Activated CD4-positive, alpha-beta T cell treated with anti-CD3 and anti-CD28 coated beads for 36 hours (primary cell): Measurements from ENCODE around the gene TSPYL1. TPM values are rescaled to one million over a fixed set of nuclear protein-coding genes. Genes with fewer than 3 reads are reported as not detected.
"Not testable (repeated sequence)": the region's sequence is repeated elsewhere in the genome, so short reads cannot be mapped to it uniquely, and the experiment has no call there.

ENCODE experiments used
- ATAC-seq: fragments of 200-7000 bp; cut with Tn5 transposase; one replicate; pipeline ENCODE4 v1.10.0; 2021; ENCODE audit warnings: mild to moderate bottlenecking, moderate library complexity
- CTCF ChIA-PET: fragments of 350-600 bp; sonication (Branson Sonifier 250); formaldehyde crosslinking; loops from one replicate; lab custom pipeline; 2021; ENCODE audit warnings: antibody characterized with exemption; lab: Charles Lee
- POLR2A ChIA-PET: fragments of 350-600 bp; sonication (Branson Sonifier 250); formaldehyde crosslinking; loops from one replicate; lab custom pipeline; 2021; ENCODE audit warnings: antibody characterized with exemption, inconsistent platforms; lab: Charles Lee
- DNase-seq: peaks from one replicate; pipeline ENCODE4 v3.0.0-alpha.2; 2020
- H3K27ac Mint-ChIP-seq: one replicate; pipeline ENCODE4 v1.8.0; 2021; ENCODE audit warnings: mixed read lengths
- H3K27me3 Mint-ChIP-seq: one replicate; pipeline ENCODE4 v1.8.0; 2021; ENCODE audit warnings: mixed read lengths
- H3K36me3 Mint-ChIP-seq: one replicate; pipeline ENCODE4 v1.8.0; 2021; ENCODE audit warnings: low read depth, mixed read lengths
- H3K4me1 Mint-ChIP-seq: one replicate; pipeline ENCODE4 v1.8.0; 2021; ENCODE audit warnings: mixed read lengths
- H3K4me3 Mint-ChIP-seq: one replicate; pipeline ENCODE4 v1.8.0; 2021; ENCODE audit warnings: mild to moderate bottlenecking, moderate library complexity, mixed read lengths
- H3K9me3 Mint-ChIP-seq: one replicate; pipeline ENCODE4 v1.8.0; 2021; ENCODE audit warnings: low read depth, mixed read lengths
- intact Hi-C, 2 experiments: fragments of 100-400 bp; cut with DNase I in 1 of 2; cut with micrococcal nuclease in 1 of 2; formaldehyde crosslinking; loops; one replicate each; pipeline versions ENCODE4 v1.14.2 to v1.15.1; 2022 to 2024; cut with DNase I, micrococcal nuclease
- total RNA-seq, 2 experiments: library from RNA; stranded (reverse); gene quantifications; one replicate each; pipeline ENCODE4 v1.2.3, GENCODE V29; 2021

TSPYL1 gene
- total RNA-seq, 2 experiments from 2014 or later, result 37.5 to 38.2 TPM

DNA sequence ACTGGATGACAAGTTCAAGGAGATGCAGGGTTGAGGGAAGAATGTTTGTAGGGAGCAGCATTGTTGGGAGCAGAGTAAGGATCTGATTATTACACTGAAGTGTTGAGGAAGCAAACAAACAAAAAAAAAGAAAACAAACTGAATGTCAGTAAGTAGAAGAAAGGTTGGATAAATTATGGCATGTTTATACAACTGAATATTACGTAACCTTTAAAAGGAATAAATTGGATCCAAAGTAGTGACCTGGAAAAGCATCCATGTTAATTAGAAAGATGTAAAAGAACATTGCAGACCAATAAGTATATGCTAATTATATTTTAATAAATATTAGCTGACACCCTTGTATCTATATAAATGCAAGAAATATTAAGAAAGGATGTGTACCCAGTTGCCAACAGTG, 12.8 kb upstream of the TSPYL1 start:
- POLR2A ChIA-PET, result no interaction called here
- intact Hi-C loops, result no loop called here
- ATAC-seq (no peak), DNase-seq (no peak)
- H3K27me3 Mint-ChIP-seq, result no peaks in the 10 kb centered on the region
- no peak overlapping the region for H3K27ac Mint-ChIP-seq
- no peak overlapping the region for H3K4me3 Mint-ChIP-seq
- H3K36me3 Mint-ChIP-seq, result no peaks in the 10 kb centered on the region
- CTCF ChIA-PET, result interaction anchor here (0.7 to 8.1 kb wide), 6 partner anchors 15 to 268 kb away, joined by 3 to 76 read pairs (median 4); no protein-coding TSS in a partner anchor
- H3K4me1 Mint-ChIP-seq, result no peaks in the 10 kb centered on the region
- H3K9me3 Mint-ChIP-seq, result no peaks in the 10 kb centered on the region

DNA sequence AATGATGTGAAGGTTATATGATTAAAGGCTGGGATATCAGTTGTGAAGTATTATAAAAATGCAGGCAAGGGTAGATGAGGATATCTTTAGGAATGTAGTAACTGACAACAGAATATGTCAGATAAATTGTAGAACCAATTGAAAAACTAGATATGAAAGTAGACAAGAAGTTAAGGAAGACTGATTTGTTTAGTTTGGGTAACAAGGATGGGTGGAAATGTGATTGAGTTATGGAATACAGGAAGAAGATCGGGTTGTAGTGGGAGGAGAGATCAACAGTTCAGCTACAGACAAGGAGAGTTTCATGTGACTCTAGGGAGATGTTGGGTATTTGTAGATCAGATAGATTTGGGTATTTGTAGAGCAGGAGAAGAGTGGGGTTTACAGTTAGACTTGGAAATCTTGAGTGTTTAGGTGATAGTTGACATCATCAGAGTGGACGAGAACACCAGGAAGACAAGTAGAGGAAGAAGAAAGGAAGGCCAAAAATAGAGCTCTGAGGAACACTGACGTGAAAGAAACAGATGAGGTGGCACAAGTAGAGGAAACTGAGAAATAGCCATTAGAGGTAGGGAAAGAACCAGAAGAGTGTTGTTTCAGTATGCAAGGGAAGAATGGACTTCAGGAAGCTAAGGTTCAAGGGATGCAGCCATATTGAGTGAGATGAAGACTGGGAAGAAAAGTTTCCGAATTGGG, 12.1 kb upstream of the TSPYL1 start:
- Mint-ChIP-seq H3K9me3 (no peaks in the 10 kb centered on the region), H3K4me1 (no peaks in the 10 kb centered on the region), H3K27me3 (no peaks in the 10 kb centered on the region), H3K27ac (no peak overlapping the region), H3K36me3 (no peaks in the 10 kb centered on the region), H3K4me3 (no peak overlapping the region)
- intact Hi-C loops, result no loop called here
- ChIA-PET POLR2A (no interaction called here), CTCF (interaction anchor here (0.6 to 8.1 kb wide), 5 partner anchors 15 to 479 kb away, joined by 3 to 76 read pairs (median 3); no protein-coding TSS in a partner anchor)
- DNase-seq (no peak), ATAC-seq (no peak)

DNA sequence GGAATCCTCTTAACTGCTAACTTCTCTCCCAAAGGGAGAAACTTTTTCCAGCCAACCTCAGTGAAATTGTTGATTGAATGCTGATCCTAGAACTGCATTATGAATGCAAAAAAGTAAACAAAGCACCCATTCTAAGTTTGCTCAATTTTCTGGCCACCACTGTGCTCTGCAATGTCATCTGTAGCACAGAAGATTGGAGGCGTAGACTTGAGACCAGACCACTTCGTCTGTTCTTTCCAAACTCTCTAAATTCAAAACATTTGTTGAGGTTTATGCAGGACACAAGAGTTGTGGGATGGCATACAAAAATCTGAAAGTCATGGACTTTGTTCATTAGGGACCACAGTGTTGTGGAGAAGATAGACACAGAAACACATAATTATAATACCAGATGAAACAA, 11.1 kb upstream of the TSPYL1 start:
- POLR2A ChIA-PET, result no interaction called here
- no peak overlapping the region for H3K4me3 Mint-ChIP-seq
- CTCF ChIA-PET, result interaction anchor here (3.5 to 8.1 kb wide), 2 partner anchors 243 to 270 kb away, joined by 28 to 76 read pairs; no protein-coding TSS in a partner anchor
- ATAC-seq (no peak), DNase-seq (no peak)
- H3K27me3 Mint-ChIP-seq, result no peaks in the 10 kb centered on the region
- intact Hi-C loops, result no loop called here
- H3K9me3 Mint-ChIP-seq, result no peaks in the 10 kb centered on the region
- H3K27ac Mint-ChIP-seq, result no peak overlapping the region
- no peaks in the 10 kb centered on the region for H3K4me1 Mint-ChIP-seq
- no peaks in the 10 kb centered on the region for H3K36me3 Mint-ChIP-seq

DNA sequence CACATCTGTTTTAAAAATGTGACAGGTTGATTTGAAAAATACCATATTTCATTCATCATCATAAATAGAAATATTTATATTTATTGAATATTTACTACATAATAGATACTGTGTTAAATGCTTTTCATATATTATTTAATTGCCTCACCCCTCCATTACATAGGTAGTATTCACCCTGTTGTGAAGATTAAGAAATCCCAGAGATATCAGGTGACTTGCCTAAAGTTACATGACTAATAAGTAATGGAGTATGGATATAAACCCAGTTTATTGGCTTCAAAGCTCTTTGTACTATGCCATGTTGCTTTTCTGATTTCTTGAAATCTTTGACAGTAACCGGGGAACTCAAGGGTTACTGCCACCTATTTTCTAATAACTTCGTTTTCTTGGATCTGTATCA, 10.1 kb upstream of the TSPYL1 start:
- Mint-ChIP-seq H3K27me3 (no peaks in the 10 kb centered on the region), H3K4me3 (no peak overlapping the region), H3K36me3 (no peaks in the 10 kb centered on the region), H3K9me3 (no peaks in the 10 kb centered on the region), H3K4me1 (no peaks in the 10 kb centered on the region), H3K27ac (no peak overlapping the region)
- intact Hi-C loops, result no loop called here
- DNase-seq (no peak), ATAC-seq (no peak)
- ChIA-PET CTCF (interaction anchor here (1.1 to 8.1 kb wide), 5 partner anchors 21 to 271 kb away, joined by 4 to 76 read pairs (median 23); no protein-coding TSS in a partner anchor), POLR2A (no interaction called here)

DNA sequence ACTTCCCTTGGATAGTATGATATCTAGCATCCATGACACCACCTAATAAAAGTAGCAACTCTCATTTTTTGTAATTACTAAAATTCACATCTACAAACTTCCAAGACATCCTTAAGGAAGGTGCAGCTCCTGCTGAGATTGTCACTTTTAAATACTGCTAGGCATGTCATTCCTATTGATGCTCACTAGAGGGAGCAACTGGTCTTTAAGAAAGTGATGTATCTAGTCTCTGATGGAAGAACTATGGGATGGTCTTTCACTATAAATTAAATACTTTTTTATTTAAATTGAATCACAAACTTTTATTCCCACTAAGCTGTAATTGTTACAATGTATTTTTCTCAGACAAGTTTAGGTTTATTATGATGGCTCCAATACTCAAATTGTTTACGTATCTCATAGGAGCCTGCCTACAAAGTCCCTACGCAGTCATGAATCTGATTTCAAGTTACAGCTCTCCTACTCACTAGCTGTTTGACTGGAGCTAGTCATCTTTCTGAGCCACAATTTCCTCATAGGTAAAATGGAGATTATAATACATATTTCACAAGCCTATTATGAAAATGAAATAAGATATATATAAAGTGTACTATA, 8.1 kb upstream of the TSPYL1 start:
- DNase-seq, result no peak
- CTCF ChIA-PET, result interaction anchor here (0.6 to 8.1 kb wide), 46 partner anchors 8 to 378 kb away, joined by 3 to 76 read pairs (median 4); partner anchors contain the start of genes TSPYL1 and TSPYL4
- no peak overlapping the region for H3K27ac Mint-ChIP-seq
- peak; percentile 72 for ATAC-seq
- H3K4me3 Mint-ChIP-seq, result no peak overlapping the region
- no peaks in the 10 kb centered on the region for H3K36me3 Mint-ChIP-seq
- no peaks in the 10 kb centered on the region for H3K4me1 Mint-ChIP-seq
- POLR2A ChIA-PET, result no interaction called here
- intact Hi-C loops, result loop anchor here (1.0 kb wide), 2 partner anchors 245 to 274 kb away; no protein-coding TSS in a partner anchor
- H3K27me3 Mint-ChIP-seq, result no peaks in the 10 kb centered on the region
- no peaks in the 10 kb centered on the region for H3K9me3 Mint-ChIP-seq

DNA sequence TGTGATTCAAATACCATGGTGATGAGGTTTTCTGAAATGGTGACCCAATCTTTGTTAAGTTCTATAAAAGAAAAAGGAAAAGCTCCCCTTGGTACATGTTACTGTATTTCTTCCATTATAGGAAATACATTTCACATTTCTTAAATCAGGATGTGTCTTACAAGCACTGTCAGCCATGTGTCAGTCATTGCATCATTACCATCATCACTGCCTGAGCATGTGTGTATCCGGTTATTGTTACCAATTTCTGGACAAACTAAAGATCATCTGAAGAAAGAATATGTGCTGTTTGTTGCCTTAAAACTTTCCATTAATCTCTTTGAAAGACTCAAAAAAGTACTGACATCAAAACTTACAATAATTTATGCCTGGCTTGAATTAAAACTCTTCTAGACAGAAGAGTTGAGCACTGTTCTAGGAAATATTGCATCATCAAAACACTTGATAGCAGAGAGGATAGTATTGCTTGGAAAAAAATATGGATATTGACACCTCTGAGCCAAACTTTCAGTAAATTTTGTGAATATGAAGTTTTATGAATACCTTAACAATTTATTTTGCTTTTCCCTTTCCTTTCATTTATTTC, 7.1 kb upstream of the TSPYL1 start:
- intact Hi-C loops, result loop anchor here (1.0 kb wide), 2 partner anchors 245 to 274 kb away; no protein-coding TSS in a partner anchor
- CTCF ChIA-PET, result interaction anchor here (0.6 to 8.1 kb wide), 22 partner anchors 8 to 286 kb away, joined by 3 to 76 read pairs (median 8); partner anchors contain the start of gene TSPYL4
- H3K36me3 Mint-ChIP-seq, result no peaks in the 10 kb centered on the region
- H3K27ac Mint-ChIP-seq, result no peak overlapping the region
- H3K27me3 Mint-ChIP-seq, result no peaks in the 10 kb centered on the region
- no peaks in the 10 kb centered on the region for H3K9me3 Mint-ChIP-seq
- POLR2A ChIA-PET, result no interaction called here
- no peaks in the 10 kb centered on the region for H3K4me1 Mint-ChIP-seq
- ATAC-seq, result no peak
- no peak for DNase-seq
- no peak overlapping the region for H3K4me3 Mint-ChIP-seq

DNA sequence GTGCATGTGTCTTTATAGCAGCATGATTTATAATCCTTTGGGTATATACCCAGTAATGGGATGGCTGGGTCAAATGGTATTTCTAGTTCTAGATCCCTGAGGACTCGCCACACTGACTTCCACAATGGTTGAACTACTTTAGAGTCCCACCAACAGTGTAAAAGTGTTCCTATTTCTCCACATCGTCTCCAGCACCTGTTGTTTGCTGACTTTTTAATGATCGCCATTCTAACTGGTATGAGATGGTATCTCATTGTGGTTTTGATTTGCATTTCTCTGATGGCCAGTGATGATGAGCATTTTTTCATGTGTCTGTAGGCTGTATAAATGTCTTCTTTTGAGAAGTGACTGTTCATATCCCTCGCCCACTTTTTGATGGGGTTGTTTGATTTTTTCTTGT, 5.3 kb upstream of the TSPYL1 start:
- not testable (repeated sequence) for H3K27ac Mint-ChIP-seq

DNA sequence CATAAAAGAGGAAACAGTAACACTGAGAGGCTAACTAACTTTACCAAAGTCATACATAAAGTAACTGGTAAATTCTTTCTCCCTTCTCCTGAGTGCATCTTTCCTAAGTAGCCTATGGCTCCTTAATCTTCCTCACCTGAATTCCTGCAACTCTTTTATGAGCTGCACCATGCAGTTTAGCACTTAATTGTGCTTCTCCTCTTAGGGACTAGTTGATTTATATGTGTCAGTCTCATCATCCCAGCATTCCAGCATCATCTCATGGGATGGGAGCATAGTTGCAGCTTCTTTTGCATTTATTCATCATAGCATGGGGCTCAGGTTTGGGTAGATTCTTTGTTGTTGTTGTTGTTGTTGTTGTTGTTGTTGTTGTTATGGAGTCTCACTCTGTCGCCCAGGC, 3.5 kb upstream of the TSPYL1 start:
- intact Hi-C loops, result loop anchor here in 1 of 2 experiments (5.0 kb wide), 1 partner anchor 179 kb away; the partner anchor contains the start of gene CALHM6
- CTCF ChIA-PET, result interaction anchor here (2.1 kb wide), 1 partner anchor 14 kb away, joined by 10 read pairs; no protein-coding TSS in a partner anchor
- ATAC-seq (no peak), DNase-seq (no peak)
- Mint-ChIP-seq H3K4me1 (peaks cover 7% of the 10 kb centered on the region), H3K36me3 (peaks cover 15% of the 10 kb centered on the region), H3K27ac (no peak overlapping the region), H3K9me3 (no peaks in the 10 kb centered on the region), H3K27me3 (no peaks in the 10 kb centered on the region), H3K4me3 (no peak overlapping the region)
- POLR2A ChIA-PET, result no interaction called here

More for the DNA sequence above, 5.3 kb upstream of the TSPYL1 start:
- H3K4me1 Mint-ChIP-seq, H3K4me3 Mint-ChIP-seq, H3K36me3 Mint-ChIP-seq, DNase-seq, H3K27me3 Mint-ChIP-seq, H3K9me3 Mint-ChIP-seq, ATAC-seq, CTCF ChIA-PET, POLR2A ChIA-PET: not testable (repeated sequence)
- intact Hi-C loops, result loop anchor here in 1 of 2 experiments (5.0 kb wide), 1 partner anchor 177 kb away; the partner anchor contains the start of gene CALHM6

DNA sequence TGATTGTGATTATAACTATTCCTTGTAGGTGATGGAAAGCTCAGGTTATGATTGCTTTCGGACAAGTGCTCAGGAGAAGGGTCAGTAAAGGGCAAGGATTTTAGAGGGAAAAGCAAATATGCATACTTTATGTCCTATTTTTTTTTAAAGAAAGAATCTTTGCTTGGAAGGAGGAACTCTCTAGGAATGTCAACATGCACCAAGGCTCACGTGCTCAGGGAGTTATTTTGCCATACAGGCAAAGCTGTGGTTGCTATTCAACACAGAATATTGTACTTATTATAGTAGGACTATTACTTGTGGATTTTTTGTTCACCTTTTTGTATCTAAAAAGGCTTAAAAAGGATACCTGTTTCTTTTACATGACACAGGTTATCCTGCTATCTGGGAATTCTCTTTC, 3.0 kb upstream of the TSPYL1 start:
- H3K4me3 Mint-ChIP-seq, result no peak overlapping the region
- ChIA-PET POLR2A (no interaction called here), CTCF (interaction anchor here (2.1 kb wide), 1 partner anchor 13 kb away, joined by 10 read pairs; no protein-coding TSS in a partner anchor)
- intact Hi-C loops, result loop anchor here in 1 of 2 experiments (5.0 kb wide), 1 partner anchor 180 kb away; the partner anchor contains the start of gene CALHM6
- no peaks in the 10 kb centered on the region for H3K27me3 Mint-ChIP-seq
- H3K4me1 Mint-ChIP-seq, result peaks cover 10% of the 10 kb centered on the region
- no peak overlapping the region for H3K27ac Mint-ChIP-seq
- peaks cover 20% of the 10 kb centered on the region for H3K36me3 Mint-ChIP-seq
- ATAC-seq (no peak), DNase-seq (no peak)
- no peaks in the 10 kb centered on the region for H3K9me3 Mint-ChIP-seq

DNA sequence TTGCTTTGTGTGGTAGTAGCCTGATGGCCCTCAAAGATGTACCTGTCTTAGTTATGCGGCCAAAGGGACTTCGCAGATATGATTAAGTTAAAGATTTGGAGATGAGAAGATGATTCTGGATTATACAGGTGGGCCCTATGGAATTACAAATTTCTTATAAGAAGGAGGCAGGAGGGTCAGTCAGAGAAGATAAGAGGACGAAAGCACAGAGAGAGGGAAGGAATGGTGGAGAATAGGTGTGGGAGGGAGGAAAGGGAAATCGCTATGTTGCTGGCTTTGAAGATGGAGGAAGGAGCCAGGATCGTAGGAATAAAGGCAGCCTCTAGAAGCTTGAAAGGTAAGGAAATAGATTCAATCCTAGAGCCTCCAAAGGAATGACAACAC, 1.2 kb upstream of the TSPYL1 start:
- peaks cover 20% of the 10 kb centered on the region for H3K4me1 Mint-ChIP-seq
- ChIA-PET POLR2A (interaction anchor here (1.4 to 2.1 kb wide), 2 partner anchors 290 to 386 kb away, joined by 5 to 6 read pairs; partner anchors contain the start of gene RWDD1), CTCF (interaction anchor here (0.8 to 3.7 kb wide), 6 partner anchors 11 to 368 kb away, joined by 3 to 24 read pairs (median 4); no protein-coding TSS in a partner anchor)
- H3K27ac Mint-ChIP-seq, result peak overlapping the region; percentile 60
- no peaks in the 10 kb centered on the region for H3K9me3 Mint-ChIP-seq
- intact Hi-C loops, result loop anchor here in 1 of 2 experiments (5.0 kb wide), 1 partner anchor 181 kb away; the partner anchor contains the start of gene CALHM6
- no peak for ATAC-seq
- H3K36me3 Mint-ChIP-seq, result peaks cover 33% of the 10 kb centered on the region
- H3K4me3 Mint-ChIP-seq, result peak overlapping the region; percentile 93
- H3K27me3 Mint-ChIP-seq, result no peaks in the 10 kb centered on the region
- no peak for DNase-seq
